ENCODE data around the gene PLD6.
"Not testable (repeated sequence)": the region's sequence is repeated elsewhere in the genome, so short reads cannot be mapped to it uniquely, and the experiment has no call there.

The PLD6 gene

GRCh38 chr17:17198281-17198680, 7.9 kb downstream of the PLD6 start:
- DNase-seq = no peak

GRCh38 chr17:17196776-17197175, 9.4 kb downstream of the PLD6 start:
- no peak for DNase-seq

GRCh38 chr17:17195466-17195865, 10.7 kb downstream of the PLD6 start:
- not testable (repeated sequence) for DNase-seq

GRCh38 chr17:17191961-17192381, 14.2 kb downstream of the PLD6 start:
- DNase-seq = peak; percentile 28

GRCh38 chr17:17191346-17191792, 14.8 kb downstream of the PLD6 start:
- DNase-seq = no peak

GRCh38 chr17:17190188-17190587, 15.9 kb downstream of the PLD6 start:
- no peak for DNase-seq

GRCh38 chr17:17189559-17189958, 16.6 kb downstream of the PLD6 start:
- DNase-seq = no peak

- no peak for DNase-seq
Measured at GRCh38 chr17:17188586-17188985, 17.5 kb downstream of the PLD6 start.

- no peak for DNase-seq
Measured at GRCh38 chr17:17186551-17187505, 19.3 kb downstream of the PLD6 start.

GRCh38 chr17:17186051-17186450, 20.1 kb downstream of the PLD6 start:
- no peak for DNase-seq

GRCh38 chr17:17184985-17185757, 21.0 kb downstream of the PLD6 start:
- DNase-seq = not testable (repeated sequence)

- no peak for DNase-seq
Measured at GRCh38 chr17:17183744-17184143, 22.4 kb downstream of the PLD6 start.

GRCh38 chr17:17182598-17183136, 23.5 kb downstream of the PLD6 start:
- DNase-seq = no peak

GRCh38 chr17:17181666-17182597, 24.2 kb downstream of the PLD6 start:
- no peak for DNase-seq

GRCh38 chr17:17180741-17181525, 25.2 kb downstream of the PLD6 start:
- DNase-seq = no peak

- DNase-seq = no peak
Measured at GRCh38 chr17:17180141-17180603, 26.0 kb downstream of the PLD6 start.

- DNase-seq = no peak
Measured at GRCh38 chr17:17179371-17179827, 26.7 kb downstream of the PLD6 start.

GRCh38 chr17:17177176-17177575, 29.0 kb downstream of the PLD6 start:
- no peak for DNase-seq

GRCh38 chr17:17176341-17176740, 29.8 kb downstream of the PLD6 start:
- no peak for DNase-seq

- no peak for DNase-seq
Measured at GRCh38 chr17:17175917-17176316, 30.2 kb downstream of the PLD6 start.

- no peak for DNase-seq
Measured at GRCh38 chr17:17175340-17175739, 30.8 kb downstream of the PLD6 start.
